GM12892 (cell line): ENCODE results near the gene SLC45A1.

ENCODE experiments used
- POLR2A ChIP-seq: IDR thresholded peaks from 2 replicates; pipeline ENCODE4 v1.6.1; 2011; ENCODE audit warnings: low read depth, low read length, control low read depth
- POLR2AphosphoS5 ChIP-seq: IDR thresholded peaks from 2 replicates; pipeline ENCODE4 v1.6.1; 2011; ENCODE audit warnings: low read depth, low read length, control low read depth
- TAF1 ChIP-seq: IDR thresholded peaks from 2 replicates; pipeline ENCODE4 v1.6.1; 2011; ENCODE audit warnings: low read depth, mild to moderate bottlenecking, control low read depth, low read length, borderline replicate concordance

DNA sequence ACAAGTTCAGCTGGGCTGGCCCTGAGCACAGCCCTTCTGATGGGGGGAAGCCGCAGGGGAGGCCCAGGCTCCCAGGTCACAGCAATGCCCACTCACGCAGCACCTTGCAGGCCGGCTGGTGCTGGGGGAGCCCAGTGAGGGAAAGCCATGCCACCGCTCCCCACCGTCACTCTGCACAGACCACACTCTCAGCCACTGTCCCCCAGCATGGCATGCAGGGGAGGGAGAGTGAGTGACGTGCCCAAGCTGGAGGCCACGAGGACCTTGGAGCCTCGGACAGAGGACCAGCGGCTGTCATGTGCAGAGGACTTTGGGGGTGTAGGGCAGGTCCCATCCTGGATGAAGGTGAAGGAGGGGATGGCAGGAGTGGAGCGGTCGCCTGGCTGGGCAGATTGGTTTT, 25.1 kb downstream of the SLC45A1 start:
- no peak for TF ChIP-seq POLR2A
- TF ChIP-seq TAF1, result no peak
- TF ChIP-seq POLR2AphosphoS5, result no peak
